K562 treated with DMSO at 1 percent for 24 hours (cell line): Measurements from ENCODE around the gene CCT6B. TPM values are rescaled to one million over a fixed set of nuclear protein-coding genes. Genes with fewer than 3 reads are reported as not detected.

Source experiments
- total RNA-seq: library from RNA; unstranded; fragments of 300-600 nt; gene quantifications from 2 replicates; pipeline ENCODE4 v1.2.3, GENCODE V29; 2022; ENCODE audit warnings: low read depth; ENCODE audit not compliant: insufficient read depth

The CCT6B gene, protein sequence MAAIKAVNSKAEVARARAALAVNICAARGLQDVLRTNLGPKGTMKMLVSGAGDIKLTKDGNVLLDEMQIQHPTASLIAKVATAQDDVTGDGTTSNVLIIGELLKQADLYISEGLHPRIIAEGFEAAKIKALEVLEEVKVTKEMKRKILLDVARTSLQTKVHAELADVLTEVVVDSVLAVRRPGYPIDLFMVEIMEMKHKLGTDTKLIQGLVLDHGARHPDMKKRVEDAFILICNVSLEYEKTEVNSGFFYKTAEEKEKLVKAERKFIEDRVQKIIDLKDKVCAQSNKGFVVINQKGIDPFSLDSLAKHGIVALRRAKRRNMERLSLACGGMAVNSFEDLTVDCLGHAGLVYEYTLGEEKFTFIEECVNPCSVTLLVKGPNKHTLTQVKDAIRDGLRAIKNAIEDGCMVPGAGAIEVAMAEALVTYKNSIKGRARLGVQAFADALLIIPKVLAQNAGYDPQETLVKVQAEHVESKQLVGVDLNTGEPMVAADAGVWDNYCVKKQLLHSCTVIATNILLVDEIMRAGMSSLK
- 1.1 and 1.7 TPM in 2 replicates for total RNA-seq

DNA sequence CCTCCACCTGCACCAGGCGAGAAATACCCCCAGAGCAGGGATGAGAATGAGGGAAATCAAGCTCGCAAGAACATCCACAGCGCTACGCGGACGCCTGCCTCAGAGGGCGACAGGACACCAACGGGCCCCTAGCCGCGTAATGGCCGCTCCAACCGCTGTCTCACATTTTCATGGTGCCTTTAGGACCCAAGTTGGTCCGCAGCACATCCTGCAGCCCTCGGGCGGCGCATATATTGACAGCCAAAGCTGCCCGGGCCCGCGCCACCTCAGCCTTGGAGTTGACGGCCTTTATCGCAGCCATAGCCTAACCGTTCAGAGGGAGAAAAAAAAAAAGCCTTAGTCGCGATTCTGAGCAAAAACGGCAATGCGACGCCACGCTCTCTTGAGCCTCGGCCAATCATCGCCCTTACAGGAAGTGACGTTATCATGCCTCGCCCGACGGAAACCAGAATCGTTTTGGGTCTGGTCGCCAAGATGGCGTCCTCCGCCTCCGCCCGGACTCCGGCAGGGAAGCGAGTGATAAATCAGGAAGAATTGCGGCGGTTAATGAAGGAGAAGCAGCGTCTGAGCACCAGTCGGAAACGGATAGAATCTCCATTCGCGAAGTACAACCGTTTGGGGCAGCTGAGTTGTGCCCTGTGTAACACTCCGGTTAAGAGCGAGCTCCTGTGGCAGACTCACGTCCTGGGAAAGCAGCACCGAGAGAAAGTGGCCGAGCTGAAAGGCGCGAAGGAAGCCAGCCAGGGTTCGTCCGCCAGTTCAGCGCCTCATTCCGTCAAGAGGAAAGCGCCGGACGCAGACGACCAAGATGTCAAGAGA is at the start of gene CCT6B, which contains the start of gene ZNF830:
TSS of gene CCT6B (minus strand) at position 368 of the 819 bp plus-strand sequence. CDS start at position 301, 67 bp downstream.
TSS of gene ZNF830 (plus strand) at position 448 of the 819 bp plus-strand sequence. CDS start at position 475, 27 bp downstream.

DNA sequence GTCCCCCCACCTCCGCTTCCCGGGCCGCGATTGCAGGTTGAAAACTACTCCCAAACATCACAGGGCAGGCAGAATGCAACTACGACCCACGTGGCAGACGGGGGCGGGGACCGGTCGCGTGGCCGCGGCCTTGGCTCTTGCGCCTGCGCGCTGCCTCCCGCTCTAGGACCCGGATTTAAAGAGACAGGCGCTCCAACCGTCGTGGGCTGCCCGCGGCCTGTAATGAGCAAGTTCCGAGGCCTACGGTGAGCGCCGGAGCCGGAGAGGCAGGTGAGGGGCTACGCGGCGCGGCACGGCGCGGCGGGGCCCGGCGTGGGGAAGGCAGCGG is 19.1 kb upstream of the CCT6B start, which contains the start of gene LIG3:
TSS of gene LIG3 (plus strand) at position 160 of the 328 bp plus-strand sequence. CDS start 2,494 bp downstream, outside the sequence.

Other genes starting within 250 kb of the CCT6B start
- gene ZNF830, start 80 bp upstream of the CCT6B start, total RNA-seq, result 11.0 and 11.7 TPM in 2 replicates
- gene LIG3, start 19.1 kb upstream of the CCT6B start, total RNA-seq, result 19.7 and 20.2 TPM in 2 replicates
- 12.0 and 12.2 TPM in 2 replicates for gene RFFL, start 102.2 kb upstream of the CCT6B start, total RNA-seq
- 10.8 and 13.8 TPM in 2 replicates for gene RAD51D, start 158.4 kb upstream of the CCT6B start, total RNA-seq
- gene FNDC8, start 160.2 kb upstream of the CCT6B start, total RNA-seq, result not detected in 2 replicates
- gene NLE1, start 180.8 kb upstream of the CCT6B start, total RNA-seq, result 11.5 and 11.8 TPM in 2 replicates
- gene UNC45B, start 186.4 kb upstream of the CCT6B start, total RNA-seq, result not detected in 2 replicates
- not detected in 2 replicates for gene SLC35G3, start 232.9 kb upstream of the CCT6B start, total RNA-seq